ENCODE results near the gene DPH5. TPM values are rescaled to one million over a fixed set of nuclear protein-coding genes. Genes with fewer than 3 reads are reported as not detected.

Gene DPH5
- total RNA-seq, 2 donors from 2014 or later, result 2.6 to 29.6 TPM

GRCh38 chr1:101043776-101044175 lies 18.2 kb upstream of the DPH5 start:
- no peak overlapping the region for H3K4me3 ChIP-seq
- no peak for TF ChIP-seq POLR2A (IDR thresholded peaks at IDR 0.05)
- TF ChIP-seq CTCF (IDR thresholded peaks at IDR 0.05), result no peak
- 76 to 78% methylated on average over 2 of the region's 2 CpGs for WGBS, 2 donors
- no peak for DNase-seq
- intact Hi-C loops (cut with DNase I), result no loop called here
- no peaks in the 10 kb centered on the region for H3K4me1 ChIP-seq
- H3K27me3 ChIP-seq, result no peaks in the 10 kb centered on the region
- no peak overlapping the region for H3K27ac ChIP-seq
- no peaks in the 10 kb centered on the region for H3K9me3 ChIP-seq
- ATAC-seq, result no peak
- no peaks in the 10 kb centered on the region for H3K36me3 ChIP-seq (replicated peaks in 1 of 2; ENCODE audit: insufficient read depth in 1 of 2, low read depth in 2 of 2)

GRCh38 chr1:101041300-101041699 lies 15.7 kb upstream of the DPH5 start:
- Histone ChIP-seq H3K4me1 (no peaks in the 10 kb centered on the region), H3K9me3 (no peaks in the 10 kb centered on the region), H3K27me3 (no peaks in the 10 kb centered on the region), H3K36me3 (replicated peaks in 1 of 2; ENCODE audit: insufficient read depth in 1 of 2, low read depth in 2 of 2) (no peaks in the 10 kb centered on the region), H3K27ac (no peak overlapping the region), H3K4me3 (no peak overlapping the region)
- TF ChIP-seq CTCF (IDR thresholded peaks at IDR 0.05) (no peak), POLR2A (IDR thresholded peaks at IDR 0.05) (no peak)
- no peak for DNase-seq
- no peak for ATAC-seq
- intact Hi-C loops (cut with DNase I), result no loop called here
- 94 to 100% methylated on average over 1 of the region's 1 CpG for WGBS, 2 donors

- no peak for DNase-seq
- Histone ChIP-seq H3K4me1 (no peaks in the 10 kb centered on the region), H3K27ac (no peak overlapping the region), H3K36me3 (replicated peaks in 1 of 2; ENCODE audit: insufficient read depth in 1 of 2, low read depth in 2 of 2) (no peaks in the 10 kb centered on the region), H3K27me3 (no peaks in the 10 kb centered on the region), H3K4me3 (no peak overlapping the region), H3K9me3 (no peaks in the 10 kb centered on the region)
- TF ChIP-seq CTCF (IDR thresholded peaks at IDR 0.05), result no peak
- no peak for TF ChIP-seq POLR2A (IDR thresholded peaks at IDR 0.05)
- intact Hi-C loops (cut with DNase I), result no loop called here
- 100% methylated on average over 2 of the region's 2 CpGs for WGBS, 2 donors
- no peak for ATAC-seq
These were observed 15.1 kb upstream of the DPH5 start for GRCh38 chr1:101040666-101041065.

- no peak for ATAC-seq
- TF ChIP-seq POLR2A (IDR thresholded peaks at IDR 0.05) (no peak), CTCF (IDR thresholded peaks at IDR 0.05) (no peak)
- intact Hi-C loops (cut with DNase I), result no loop called here
- H3K27ac ChIP-seq, result no peak overlapping the region
- H3K36me3 ChIP-seq (replicated peaks in 1 of 2; ENCODE audit: insufficient read depth in 1 of 2, low read depth in 2 of 2), result no peaks in the 10 kb centered on the region
- no peaks in the 10 kb centered on the region for H3K4me1 ChIP-seq
- H3K27me3 ChIP-seq, result no peaks in the 10 kb centered on the region
- WGBS, 2 donors, result 96 to 100% methylated on average over 1 of the region's 1 CpG
- H3K9me3 ChIP-seq, result no peaks in the 10 kb centered on the region
- no peak overlapping the region for H3K4me3 ChIP-seq
- DNase-seq, result no peak
These were observed 13.7 kb upstream of the DPH5 start for GRCh38 chr1:101039245-101039644.

DNA sequence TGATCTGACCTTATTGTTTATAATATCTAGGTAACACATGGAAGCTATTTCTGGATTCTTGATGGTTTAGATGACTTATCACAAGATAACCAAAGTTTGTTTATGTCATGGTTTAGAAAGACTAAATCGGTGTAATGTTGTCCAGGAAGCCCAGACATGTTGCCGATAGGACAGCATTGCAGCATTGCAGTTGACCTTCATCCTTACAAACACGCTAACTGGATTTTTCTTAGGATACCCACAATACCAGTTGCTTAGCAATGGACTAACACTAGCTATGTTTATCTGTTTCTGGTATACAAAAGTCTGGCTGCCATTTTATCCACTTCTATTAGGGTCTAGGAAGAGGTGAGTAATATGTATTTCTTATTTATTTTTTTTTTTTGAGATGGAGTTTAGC lies 11.7 kb upstream of the DPH5 start:
- H3K36me3 ChIP-seq (replicated peaks in 1 of 2; ENCODE audit: insufficient read depth in 1 of 2, low read depth in 2 of 2), result no peaks in the 10 kb centered on the region
- H3K9me3 ChIP-seq, result no peaks in the 10 kb centered on the region
- no peaks in the 10 kb centered on the region for H3K4me1 ChIP-seq
- DNase-seq (no peak), ATAC-seq (no peak)
- no peak overlapping the region for H3K4me3 ChIP-seq
- no peak for TF ChIP-seq POLR2A (IDR thresholded peaks at IDR 0.05)
- no peak for TF ChIP-seq CTCF (IDR thresholded peaks at IDR 0.05)
- H3K27me3 ChIP-seq, result no peaks in the 10 kb centered on the region
- H3K27ac ChIP-seq, result no peak overlapping the region
- 79 to 88% methylated on average over 3 of the region's 3 CpGs for WGBS, 2 donors
- intact Hi-C loops (cut with DNase I), result no loop called here
